HG03558 (cell line): ENCODE data around the gene RAB11FIP4.

Experiments
- ATAC-seq: cut with Tn5 transposase; IDR thresholded peaks from one replicate; pipeline ENCODE4 v1.9.1; 2021; ENCODE audit warnings: moderate number of reproducible peaks; ENCODE audit not compliant: unreplicated experiment; ENCODE audit errors: extremely low read depth

Gene RAB11FIP4

DNA sequence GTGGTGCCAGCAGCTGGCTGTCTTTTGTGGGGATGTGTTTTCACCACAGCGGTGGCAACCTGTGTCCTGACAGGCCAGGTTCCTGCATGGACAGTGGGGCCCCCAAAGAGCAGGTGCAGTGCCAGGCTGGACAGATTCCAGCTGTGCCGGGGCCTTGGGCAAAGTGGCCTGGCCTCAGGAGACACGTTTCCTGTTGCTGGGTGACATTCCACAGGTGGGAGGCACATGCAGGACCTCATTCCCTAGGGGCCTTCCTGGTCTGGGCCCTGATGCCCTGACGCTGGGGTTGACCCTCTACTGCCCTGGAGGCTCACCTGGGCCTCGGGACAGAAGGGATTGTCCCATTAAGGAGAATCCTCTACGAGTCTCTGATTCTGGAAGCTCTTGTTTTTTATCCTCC is 182.4 kb downstream of the RAB11FIP4 start:
- no peak for ATAC-seq

DNA sequence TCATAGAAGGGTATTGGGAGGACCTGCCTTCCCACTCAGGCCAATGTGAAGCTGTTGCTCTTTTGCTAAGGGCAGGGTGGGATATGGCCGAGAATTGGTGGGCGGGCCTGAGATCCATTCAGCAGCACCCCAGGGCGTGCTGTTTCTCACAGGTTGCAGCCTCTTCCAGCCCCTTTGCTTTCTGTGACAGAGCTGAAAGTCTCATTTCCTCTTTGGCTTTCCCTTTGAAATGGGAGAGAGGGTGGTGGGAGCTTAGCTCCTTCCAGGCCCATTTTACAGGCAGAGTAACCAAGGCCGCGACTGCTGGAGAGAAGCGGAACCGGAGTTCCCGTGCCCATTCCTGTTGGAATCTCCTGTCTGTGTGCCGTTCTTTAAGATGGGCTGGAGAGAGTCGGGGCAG is 183.0 kb downstream of the RAB11FIP4 start:
- no peak for ATAC-seq

GRCh38 chr17:31575043-31575442 is 183.6 kb downstream of the RAB11FIP4 start:
- no peak for ATAC-seq

DNA sequence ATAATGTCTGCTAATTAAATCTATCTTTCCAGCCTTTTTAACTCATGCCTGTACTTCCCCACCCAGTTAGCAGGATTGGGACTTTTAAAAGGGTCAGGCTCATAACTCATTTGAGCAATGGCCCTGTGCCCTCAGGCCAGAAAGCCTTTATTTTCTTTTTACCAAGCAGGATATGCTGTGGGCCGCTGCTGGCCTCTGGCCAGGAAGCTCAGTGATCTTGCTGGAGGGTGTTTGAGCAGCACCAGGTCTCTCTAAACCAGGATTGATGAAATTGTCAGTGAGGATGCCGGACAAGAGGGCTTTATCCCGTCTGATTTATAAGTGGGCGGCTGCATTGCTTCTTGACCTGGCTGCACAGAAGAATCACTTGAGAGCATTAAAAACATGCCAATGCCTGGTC is 187.8 kb downstream of the RAB11FIP4 start:
- ATAC-seq, result no peak

- ATAC-seq, result no peak
Observed at GRCh38 chr17:31580316-31580705, 188.8 kb downstream of the RAB11FIP4 start.

GRCh38 chr17:31580706-31581490 is 189.4 kb downstream of the RAB11FIP4 start:
- ATAC-seq, result no peak

GRCh38 chr17:31581491-31581890 is 190.0 kb downstream of the RAB11FIP4 start:
- no peak for ATAC-seq

GRCh38 chr17:31582151-31582907 is 190.9 kb downstream of the RAB11FIP4 start:
- ATAC-seq, result no peak

DNA sequence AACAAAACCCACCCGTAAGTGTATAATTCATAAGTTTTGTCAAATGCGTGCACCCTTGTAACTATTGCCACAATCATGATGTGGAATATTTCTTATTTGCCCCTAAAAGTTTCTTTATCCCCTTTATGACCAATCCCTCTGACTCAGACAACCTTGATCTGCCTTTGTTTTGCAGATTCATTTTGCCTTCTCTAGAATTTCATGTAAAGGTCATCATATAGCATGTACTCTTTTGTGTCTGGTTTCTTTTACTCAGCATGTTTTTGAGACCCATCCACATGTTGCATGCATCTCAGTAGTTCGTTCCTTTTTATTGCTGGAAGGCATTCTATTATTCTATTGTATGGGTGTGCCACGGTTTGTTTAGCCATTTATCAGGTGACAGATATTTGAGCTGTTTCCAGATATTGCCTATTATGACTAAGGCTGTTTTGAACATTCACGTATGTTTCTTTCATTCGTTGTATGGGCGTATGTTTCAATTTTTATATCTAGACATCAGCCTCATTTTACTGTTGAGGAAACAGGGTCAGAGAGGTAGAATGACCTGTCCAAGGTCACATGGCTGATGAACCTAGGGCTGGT is 192.4 kb downstream of the RAB11FIP4 start:
- ATAC-seq, result no peak

- no peak for ATAC-seq
Observed at GRCh38 chr17:31584438-31585279, 193.2 kb downstream of the RAB11FIP4 start.

- ATAC-seq, result no peak
Observed at GRCh38 chr17:31585280-31585630, 193.8 kb downstream of the RAB11FIP4 start.

- ATAC-seq, result no peak
Observed at GRCh38 chr17:31586946-31587345, 195.5 kb downstream of the RAB11FIP4 start.

DNA sequence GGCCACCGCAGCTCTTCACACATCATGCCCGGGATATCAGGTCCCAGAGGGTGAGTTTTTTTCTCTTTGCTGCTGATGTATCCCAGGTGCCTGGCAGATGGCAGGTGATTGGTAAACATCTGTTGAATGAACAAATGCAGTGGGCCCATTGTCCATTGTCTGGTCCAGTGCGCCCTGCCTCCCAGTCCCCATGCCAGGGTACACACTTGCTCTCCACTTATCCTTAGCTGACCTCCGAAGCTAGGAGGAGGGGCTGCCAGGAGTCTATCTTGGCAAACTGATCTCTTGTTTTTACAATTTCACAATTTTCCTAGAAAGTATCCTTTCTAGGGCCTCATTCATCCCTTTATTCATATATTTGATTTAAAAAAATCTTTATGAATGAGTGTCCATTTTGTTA is 196.0 kb downstream of the RAB11FIP4 start:
- no peak for ATAC-seq
